HL-60 (cell line): ENCODE data around the gene PCSK5.

Experiments used
- DNase-seq, 2 experiments: peaks; one replicate each; pipeline ENCODE4 v3.0.0-alpha.2; 2010 to 2020; ENCODE audit warnings: low read depth in 1 of 2, low spot score in 1 of 2
- H3K27ac ChIP-seq: fragments of 250-450 bp; sonication (Bioruptor Pico); replicated peaks from 2 replicates; pipeline ENCODE4 v1.5.1; 2020; ENCODE audit warnings: mild to moderate bottlenecking, moderate library complexity
- H3K27me3 ChIP-seq: fragments of 250-450 bp; sonication (Bioruptor Pico); 2 replicates; pipeline ENCODE4 v1.5.1; 2021; ENCODE audit warnings: mild to moderate bottlenecking, moderate library complexity; ENCODE audit not compliant: insufficient read depth, poor library complexity, severe bottlenecking
- H3K4me3 ChIP-seq: replicated peaks from 2 replicates; pipeline ENCODE4 v1.5.1; 2011; ENCODE audit warnings: mild to moderate bottlenecking, control low read depth, low read length; ENCODE audit not compliant: insufficient read depth
- GABPA ChIP-seq: IDR thresholded peaks from 2 replicates; pipeline ENCODE4 v1.6.1; 2012; ENCODE audit warnings: low read depth
- POLR2AphosphoS5 ChIP-seq: IDR thresholded peaks from 2 replicates; pipeline ENCODE4 v1.6.1; 2012; ENCODE audit warnings: low read depth
- SPI1 ChIP-seq: IDR thresholded peaks from 2 replicates; pipeline ENCODE4 v1.6.1; 2012; ENCODE audit warnings: low read depth, mild to moderate bottlenecking, borderline replicate concordance
- TF ChIP-seq, protein P1 (sequence below): IDR thresholded peaks from one replicate; pipeline ENCODE4 v1.5.1; 2011; ENCODE audit warnings: low read length, control low read depth, inconsistent platforms; ENCODE audit not compliant: insufficient read depth
- TF ChIP-seq, protein P2 (sequence below): IDR thresholded peaks from 2 replicates; pipeline ENCODE4 v1.6.1; 2012; ENCODE audit warnings: low read depth; ENCODE audit not compliant: insufficient replicate concordance

The PCSK5 gene

DNA sequence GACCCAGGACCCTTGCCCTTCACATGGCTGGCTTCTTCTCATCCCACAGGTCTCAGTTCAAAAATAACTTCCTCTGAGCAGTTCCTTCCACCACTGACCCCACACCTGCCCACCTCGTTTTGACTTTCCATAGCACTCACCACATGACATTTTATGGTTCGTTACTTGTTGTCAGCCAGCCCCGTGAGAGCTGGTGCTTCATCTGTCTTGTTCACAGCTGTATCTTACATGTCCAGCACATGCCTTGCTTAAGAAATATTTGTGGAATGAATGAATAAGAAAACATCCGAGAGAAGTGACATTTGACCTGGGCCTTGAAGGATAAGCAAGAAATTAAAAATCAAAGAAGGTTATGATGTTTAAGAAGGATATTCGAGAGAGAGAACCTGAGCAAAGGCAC, 309.8 kb downstream of the PCSK5 start:
- Histone ChIP-seq H3K27me3 (no peaks in the 10 kb centered on the region), H3K4me3 (no peak overlapping the region), H3K27ac (no peak overlapping the region)
- DNase-seq = no peak
- TF ChIP-seq POLR2AphosphoS5 = no peak
- TF ChIP-seq, protein P1, sequence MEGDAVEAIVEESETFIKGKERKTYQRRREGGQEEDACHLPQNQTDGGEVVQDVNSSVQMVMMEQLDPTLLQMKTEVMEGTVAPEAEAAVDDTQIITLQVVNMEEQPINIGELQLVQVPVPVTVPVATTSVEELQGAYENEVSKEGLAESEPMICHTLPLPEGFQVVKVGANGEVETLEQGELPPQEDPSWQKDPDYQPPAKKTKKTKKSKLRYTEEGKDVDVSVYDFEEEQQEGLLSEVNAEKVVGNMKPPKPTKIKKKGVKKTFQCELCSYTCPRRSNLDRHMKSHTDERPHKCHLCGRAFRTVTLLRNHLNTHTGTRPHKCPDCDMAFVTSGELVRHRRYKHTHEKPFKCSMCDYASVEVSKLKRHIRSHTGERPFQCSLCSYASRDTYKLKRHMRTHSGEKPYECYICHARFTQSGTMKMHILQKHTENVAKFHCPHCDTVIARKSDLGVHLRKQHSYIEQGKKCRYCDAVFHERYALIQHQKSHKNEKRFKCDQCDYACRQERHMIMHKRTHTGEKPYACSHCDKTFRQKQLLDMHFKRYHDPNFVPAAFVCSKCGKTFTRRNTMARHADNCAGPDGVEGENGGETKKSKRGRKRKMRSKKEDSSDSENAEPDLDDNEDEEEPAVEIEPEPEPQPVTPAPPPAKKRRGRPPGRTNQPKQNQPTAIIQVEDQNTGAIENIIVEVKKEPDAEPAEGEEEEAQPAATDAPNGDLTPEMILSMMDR = no peak
- TF ChIP-seq SPI1 = no peak
- TF ChIP-seq, protein P2, sequence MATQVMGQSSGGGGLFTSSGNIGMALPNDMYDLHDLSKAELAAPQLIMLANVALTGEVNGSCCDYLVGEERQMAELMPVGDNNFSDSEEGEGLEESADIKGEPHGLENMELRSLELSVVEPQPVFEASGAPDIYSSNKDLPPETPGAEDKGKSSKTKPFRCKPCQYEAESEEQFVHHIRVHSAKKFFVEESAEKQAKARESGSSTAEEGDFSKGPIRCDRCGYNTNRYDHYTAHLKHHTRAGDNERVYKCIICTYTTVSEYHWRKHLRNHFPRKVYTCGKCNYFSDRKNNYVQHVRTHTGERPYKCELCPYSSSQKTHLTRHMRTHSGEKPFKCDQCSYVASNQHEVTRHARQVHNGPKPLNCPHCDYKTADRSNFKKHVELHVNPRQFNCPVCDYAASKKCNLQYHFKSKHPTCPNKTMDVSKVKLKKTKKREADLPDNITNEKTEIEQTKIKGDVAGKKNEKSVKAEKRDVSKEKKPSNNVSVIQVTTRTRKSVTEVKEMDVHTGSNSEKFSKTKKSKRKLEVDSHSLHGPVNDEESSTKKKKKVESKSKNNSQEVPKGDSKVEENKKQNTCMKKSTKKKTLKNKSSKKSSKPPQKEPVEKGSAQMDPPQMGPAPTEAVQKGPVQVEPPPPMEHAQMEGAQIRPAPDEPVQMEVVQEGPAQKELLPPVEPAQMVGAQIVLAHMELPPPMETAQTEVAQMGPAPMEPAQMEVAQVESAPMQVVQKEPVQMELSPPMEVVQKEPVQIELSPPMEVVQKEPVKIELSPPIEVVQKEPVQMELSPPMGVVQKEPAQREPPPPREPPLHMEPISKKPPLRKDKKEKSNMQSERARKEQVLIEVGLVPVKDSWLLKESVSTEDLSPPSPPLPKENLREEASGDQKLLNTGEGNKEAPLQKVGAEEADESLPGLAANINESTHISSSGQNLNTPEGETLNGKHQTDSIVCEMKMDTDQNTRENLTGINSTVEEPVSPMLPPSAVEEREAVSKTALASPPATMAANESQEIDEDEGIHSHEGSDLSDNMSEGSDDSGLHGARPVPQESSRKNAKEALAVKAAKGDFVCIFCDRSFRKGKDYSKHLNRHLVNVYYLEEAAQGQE = no peak
- TF ChIP-seq GABPA = no peak

DNA sequence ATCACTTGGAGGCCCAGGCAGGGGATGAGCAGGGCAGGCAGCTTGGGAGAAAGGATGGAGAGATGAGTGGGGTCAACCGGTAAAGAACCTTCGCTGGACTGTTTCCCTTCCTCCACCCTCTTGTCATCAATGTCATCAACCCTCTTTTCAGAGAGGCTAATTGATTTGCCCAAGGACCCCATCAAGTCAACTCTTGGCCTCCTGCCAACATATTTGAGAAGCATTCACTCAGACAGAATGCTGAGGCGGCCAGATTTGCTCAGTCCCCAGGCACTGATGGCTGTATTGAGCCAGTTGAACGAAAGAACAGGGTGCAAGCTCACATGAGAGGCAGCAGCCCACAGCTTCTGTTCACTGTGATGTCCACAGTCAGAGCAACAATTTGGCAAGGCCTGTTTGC, 310.3 kb downstream of the PCSK5 start:
- TF ChIP-seq SPI1 = no peak
- TF ChIP-seq, protein P1 = no peak
- TF ChIP-seq, protein P2 = no peak
- TF ChIP-seq POLR2AphosphoS5 = no peak
- TF ChIP-seq GABPA = no peak
- Histone ChIP-seq H3K4me3 (no peak overlapping the region), H3K27ac (no peak overlapping the region), H3K27me3 (no peaks in the 10 kb centered on the region)
- no peak for DNase-seq

DNA sequence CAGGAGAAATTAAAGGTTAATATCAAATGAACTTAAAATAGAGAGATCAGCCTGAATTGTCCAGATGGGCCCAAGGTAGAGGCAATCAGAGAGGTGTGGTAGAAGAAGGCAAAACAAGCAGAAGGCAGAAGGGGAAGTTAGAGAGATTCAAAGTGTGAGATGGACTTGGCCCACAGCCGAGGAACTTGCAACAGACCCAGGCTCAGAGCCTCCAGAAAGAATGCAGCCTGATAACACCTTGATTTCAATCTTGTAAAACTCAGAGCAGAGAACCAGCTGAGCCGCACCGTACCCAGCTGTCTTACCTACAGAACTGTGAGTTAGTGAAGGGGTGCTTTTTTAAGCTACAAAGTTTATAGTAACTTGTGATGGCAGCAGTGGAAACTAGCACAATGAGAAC, 312.9 kb downstream of the PCSK5 start:
- DNase-seq = peak in 1 of 2 experiments; percentile 82

More for the DNA sequence above, 312.9 kb downstream of the PCSK5 start:
- no peak overlapping the region for H3K27ac ChIP-seq
- no peaks in the 10 kb centered on the region for H3K27me3 ChIP-seq
- TF ChIP-seq GABPA = no peak
- TF ChIP-seq, protein P1 = no peak
- TF ChIP-seq, protein P2 = no peak
- peak; percentile 71 for TF ChIP-seq POLR2AphosphoS5
- no peak overlapping the region for H3K4me3 ChIP-seq
